ENCODE measurements around the gene OLFML2B.
"Not testable (repeated sequence)": the region's sequence is repeated elsewhere in the genome, so short reads cannot be mapped to it uniquely, and the experiment has no call there.

Gene OLFML2B

DNA sequence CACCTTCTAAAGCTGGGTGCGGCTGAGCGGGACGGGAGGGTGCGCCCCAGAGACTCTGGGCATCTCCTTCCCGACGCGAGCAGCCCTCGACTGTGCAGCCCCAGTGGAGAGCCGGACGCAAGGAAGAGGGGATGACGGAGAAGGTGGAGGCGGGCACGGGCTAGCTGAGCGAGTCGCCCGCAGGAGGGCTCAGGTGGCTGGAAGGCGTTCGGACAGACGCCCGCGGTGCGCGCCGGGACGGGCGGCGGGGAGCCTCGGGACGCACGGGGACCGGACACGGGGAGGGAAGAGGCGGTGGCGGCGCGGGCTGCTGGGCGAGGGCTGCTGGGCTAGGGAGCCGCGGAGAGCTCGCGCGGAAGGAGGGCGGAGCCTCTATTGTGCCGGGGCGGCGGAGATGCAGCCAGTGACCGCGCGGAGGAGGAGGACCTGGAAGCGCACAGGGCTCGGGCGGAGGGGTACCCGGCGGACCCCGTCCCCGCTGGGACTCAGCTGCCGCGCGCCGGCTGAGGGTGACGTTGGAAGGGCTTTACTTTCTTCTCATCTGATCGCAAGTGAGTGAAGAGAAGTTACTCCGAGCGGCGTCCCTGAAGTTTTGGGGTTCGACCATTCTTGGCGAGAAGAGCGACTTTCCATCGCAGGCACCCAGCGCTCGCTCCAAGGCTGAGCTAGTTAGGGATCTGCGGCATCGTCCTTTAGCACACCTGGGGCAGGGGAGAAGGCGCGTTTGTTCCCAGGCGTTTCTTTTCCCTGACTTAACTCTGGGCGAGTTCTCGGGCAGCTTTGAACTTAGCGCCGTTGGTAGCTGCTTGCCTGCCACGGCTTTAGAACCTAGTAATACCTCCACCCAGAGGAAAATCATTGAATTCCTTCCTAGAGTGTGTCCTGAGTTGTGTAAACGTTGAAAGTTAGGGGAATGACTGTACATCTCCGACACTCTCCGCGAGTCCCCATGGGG, at the start of gene OLFML2B:
Gene OLFML2B (minus strand): TSS at position 323 of the 955 bp plus-strand sequence. CDS start 439 bp downstream, outside the sequence.
- DNase-seq = peak; percentile 88

- DNase-seq = no peak
Observed at GRCh38 chr1:162072740-162073139, 49.1 kb upstream of the OLFML2B start.

DNA sequence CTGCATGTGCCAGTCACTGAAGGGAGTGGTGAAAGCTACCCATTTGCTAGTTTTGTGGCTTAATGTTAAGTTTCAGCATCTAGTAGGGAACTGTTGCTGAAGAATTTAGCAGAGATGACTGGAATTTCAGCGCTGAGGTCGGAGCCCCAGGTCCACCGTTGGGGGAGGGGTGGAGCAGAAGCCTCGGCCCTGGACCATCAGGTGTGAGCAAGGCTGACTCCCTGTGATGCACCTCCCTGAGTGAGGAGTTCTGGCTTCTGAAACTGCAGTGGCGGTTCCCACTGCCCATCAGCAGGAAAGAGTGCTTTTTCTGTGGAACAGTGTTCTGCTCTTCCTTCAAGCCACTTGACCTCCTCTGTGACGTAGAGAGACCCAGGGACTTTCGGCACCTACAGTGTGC, 47.2 kb upstream of the OLFML2B start:
- DNase-seq = no peak

DNA sequence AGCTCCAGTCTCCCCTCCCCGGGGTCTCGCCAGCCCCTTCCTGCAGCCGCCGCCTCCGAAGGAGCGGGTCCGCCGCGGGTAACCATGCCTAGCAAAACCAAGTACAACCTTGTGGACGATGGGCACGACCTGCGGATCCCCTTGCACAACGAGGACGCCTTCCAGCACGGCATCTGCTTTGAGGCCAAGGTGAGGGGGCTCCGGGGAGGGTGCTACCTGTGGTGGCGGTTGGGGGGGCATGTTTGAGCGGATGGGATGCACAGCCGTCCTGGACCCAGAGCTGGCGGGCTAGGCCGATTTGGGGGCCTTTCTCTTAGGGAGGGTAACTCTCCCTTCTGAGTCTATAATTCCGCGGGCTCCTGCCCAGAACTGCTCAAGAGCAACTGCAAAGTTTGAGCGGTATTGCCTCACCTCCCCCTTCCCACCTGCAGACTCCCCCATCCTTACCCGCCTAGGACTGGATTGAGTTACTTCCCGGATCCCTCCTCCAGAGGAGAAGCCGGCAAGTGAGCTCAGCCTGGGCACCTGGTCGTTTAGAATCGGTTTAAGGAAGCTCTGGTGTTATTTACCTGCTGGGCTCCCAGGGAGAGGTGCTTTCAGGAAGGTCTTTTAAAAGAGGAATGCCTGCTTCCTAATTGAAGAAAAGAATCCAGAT, 46.6 kb upstream of the OLFML2B start:
- no peak for DNase-seq

- DNase-seq = peak; percentile 39
Observed at GRCh38 chr1:162069334-162070093, 45.8 kb upstream of the OLFML2B start, which contains the start of gene NOS1AP. NOS1AP (plus strand) TSS chr1:162069691; CDS start chr1:162070178, 487 bp downstream.

- no peak for DNase-seq
Observed at GRCh38 chr1:162068301-162068700, 44.6 kb upstream of the OLFML2B start.

- no peak for DNase-seq
Observed at GRCh38 chr1:162067466-162067865, 43.8 kb upstream of the OLFML2B start.

GRCh38 chr1:162066836-162067235, 43.2 kb upstream of the OLFML2B start:
- DNase-seq = not testable (repeated sequence)

- DNase-seq = no peak
Observed at GRCh38 chr1:162065016-162065415, 41.3 kb upstream of the OLFML2B start.

DNA sequence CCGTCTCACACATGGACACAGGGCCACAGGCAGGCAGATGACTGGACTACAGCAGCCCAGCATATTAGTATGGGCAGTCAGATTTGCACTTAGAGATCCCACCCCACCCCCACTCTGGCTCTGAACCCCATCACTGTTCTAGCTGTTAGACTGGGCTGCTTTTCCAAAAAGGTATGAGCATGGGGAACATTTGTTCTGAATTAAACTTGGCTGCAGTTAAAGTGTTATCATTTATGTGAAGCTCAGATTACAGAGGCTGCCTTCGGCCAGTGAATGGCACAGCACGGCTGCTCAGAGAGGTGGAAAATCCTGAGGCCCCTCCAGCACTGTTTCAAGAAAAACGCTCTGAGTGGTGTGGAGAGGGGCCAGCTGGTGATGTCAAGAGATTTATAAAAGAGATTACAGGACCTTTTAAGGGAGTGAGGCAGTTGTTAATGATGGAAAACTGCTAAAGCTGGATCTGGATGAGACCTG, 38.9 kb upstream of the OLFML2B start:
- DNase-seq = peak; percentile 35

GRCh38 chr1:162060314-162060713, 36.6 kb upstream of the OLFML2B start:
- no peak for DNase-seq

- DNase-seq = no peak
Observed at GRCh38 chr1:162059721-162060120, 36.1 kb upstream of the OLFML2B start.

GRCh38 chr1:162056579-162056978, 32.9 kb upstream of the OLFML2B start:
- no peak for DNase-seq

- DNase-seq = peak; percentile 66
Observed at GRCh38 chr1:162056043-162056442, 32.4 kb upstream of the OLFML2B start.

DNA sequence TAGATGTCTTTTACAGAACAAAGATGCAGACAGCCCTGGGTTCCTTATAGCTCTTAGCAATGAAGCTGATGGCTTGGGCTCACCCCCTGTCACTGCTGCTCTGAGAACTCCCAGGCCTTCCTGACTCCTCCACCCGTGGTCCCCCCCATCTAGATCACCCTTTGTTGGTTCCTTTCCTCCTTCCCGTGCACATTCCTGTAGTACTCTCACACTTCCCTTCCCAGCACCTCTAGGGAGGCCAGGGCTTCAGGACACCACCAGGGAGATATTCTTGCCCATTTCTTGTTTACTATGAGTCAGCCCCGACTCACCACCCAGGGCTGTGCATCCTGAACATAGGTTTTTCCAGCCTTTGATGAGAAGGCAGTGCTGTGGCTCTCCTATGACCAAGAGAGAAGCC, 31.4 kb upstream of the OLFML2B start:
- peak; percentile 87 for DNase-seq

GRCh38 chr1:162053949-162054348, 30.3 kb upstream of the OLFML2B start:
- DNase-seq = not testable (repeated sequence)

- no peak for DNase-seq
Observed at GRCh38 chr1:162046921-162047320, 23.3 kb upstream of the OLFML2B start.

DNA sequence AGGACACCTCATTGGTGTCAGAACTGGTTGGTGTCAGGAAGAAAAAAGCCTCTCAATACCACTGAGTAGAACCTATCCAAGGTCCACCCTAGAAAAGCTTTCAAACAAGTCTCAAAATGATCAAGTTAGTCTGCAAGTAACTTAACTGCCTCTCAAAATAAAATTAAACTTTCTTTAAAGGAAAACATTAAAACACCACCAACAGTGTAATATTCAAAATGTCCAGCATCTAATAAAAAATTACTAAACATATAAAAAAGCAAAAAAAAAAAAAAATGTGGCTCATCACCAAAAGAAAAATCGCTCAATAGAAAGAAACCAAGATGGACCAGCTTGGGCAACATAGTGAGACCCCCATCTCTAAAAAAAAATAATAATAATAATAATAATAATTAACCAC, 18.7 kb upstream of the OLFML2B start:
- DNase-seq = no peak

DNA sequence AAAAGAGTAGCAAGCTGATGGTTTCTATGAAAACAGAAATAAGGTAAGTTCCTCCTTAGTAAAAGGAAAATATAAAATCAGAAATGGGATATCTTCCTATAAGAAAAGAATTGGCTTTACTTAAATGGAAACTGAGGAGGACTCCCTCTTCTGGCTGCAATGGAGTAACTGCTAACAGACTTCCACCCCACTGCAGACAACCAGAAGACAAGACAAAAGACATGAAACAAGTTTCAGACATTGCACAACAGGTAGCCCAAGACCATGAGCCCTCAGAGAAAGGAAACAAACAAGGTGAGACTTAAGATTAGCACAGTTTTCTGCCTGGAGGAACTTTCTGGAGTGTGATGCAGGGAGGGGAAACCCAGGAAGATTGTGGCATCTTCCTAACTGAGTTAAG, 17.0 kb upstream of the OLFML2B start:
- DNase-seq = no peak

- no peak for DNase-seq
Observed at GRCh38 chr1:162040001-162040400, 16.3 kb upstream of the OLFML2B start.

DNA sequence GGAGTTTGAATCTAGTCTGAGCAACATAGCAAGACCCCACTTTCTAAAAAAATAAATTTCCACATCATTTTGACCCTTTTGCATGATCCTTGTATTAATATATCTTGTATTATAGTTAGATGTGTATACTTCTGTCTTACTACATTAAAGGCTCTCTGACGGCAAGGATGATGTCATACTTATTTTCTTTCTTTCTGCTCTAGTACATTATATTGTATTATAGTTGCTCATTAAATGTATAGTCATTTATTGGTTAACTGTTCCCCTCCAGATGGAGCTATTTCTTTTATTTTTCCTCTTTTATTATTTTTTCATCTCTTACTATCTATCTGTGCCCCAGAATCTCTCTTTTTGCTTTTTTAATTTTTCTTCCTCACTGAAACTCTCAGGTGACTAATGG, 15.0 kb upstream of the OLFML2B start:
- no peak for DNase-seq

GRCh38 chr1:162036163-162036562, 12.5 kb upstream of the OLFML2B start:
- peak; percentile 52 for DNase-seq

DNA sequence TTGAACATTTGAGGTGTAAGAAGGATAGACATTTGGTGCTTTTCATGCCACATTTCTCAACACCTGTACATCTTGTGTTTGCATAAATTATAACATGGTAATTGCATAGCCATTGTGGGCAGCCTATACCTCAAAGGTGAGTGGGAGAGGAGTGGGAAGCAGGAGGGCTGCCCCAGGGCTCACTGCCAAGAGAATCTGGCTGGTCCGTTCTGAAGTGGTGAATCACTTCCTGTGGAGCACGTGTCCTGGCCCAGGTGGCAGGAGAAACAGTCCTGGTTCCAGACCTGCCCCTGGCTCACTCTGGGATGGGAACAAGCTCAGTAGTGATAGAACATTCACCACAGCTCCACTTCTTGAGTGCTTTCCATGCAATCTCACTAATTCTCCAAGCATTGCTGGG, 11.6 kb upstream of the OLFML2B start:
- peak; percentile 28 for DNase-seq

All from fibroblast of skin of right quadriceps (primary cell).